Right lobe of liver (tissue), 4 donors: Measurements from ENCODE around the gene FBXL17.

Experiments used
- CTCF ChIP-seq, 4 donors: fragments of 200-600 bp in 3 of 4; fragments of 450-650 bp in 1 of 4; IDR thresholded peaks; one replicate each; pipeline versions ENCODE4 v1.5.1 to v1.8.0; 2016 to 2022; ENCODE audit warnings: antibody characterized with exemption in 4 of 4, mild to moderate bottlenecking in 2 of 4
- POLR2A ChIP-seq: fragments of 450-650 bp; IDR thresholded peaks from one replicate; pipeline ENCODE4 v1.6.1; 2017; ENCODE audit warnings: antibody characterized with exemption, mild to moderate bottlenecking
- donor health status: DM: no; HTN: no; CAD: no.
- donor health status: DM: no; HTN: no; CAD: no.
- donor health status: DM: no; HTN: yes; CAD: no.

DNA sequence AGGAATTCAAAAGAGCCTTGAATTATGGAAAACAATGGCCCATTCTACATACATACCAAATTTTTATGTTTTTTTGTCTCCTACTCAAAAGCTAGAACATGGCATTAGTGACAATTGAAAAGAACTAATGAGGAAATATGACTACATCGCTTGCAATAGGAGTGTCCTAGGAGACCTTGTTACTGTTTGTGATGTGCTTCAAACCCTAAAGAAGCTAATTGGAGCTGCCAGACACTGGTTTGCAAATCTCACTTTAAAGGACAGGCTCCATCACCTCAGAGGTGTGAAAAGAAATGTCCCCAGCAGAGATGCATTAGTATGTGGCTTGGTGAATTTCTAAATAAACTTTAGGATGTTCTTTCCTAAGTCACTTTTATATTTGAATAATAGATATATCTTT is 356.9 kb downstream of the FBXL17 start:
- TF ChIP-seq CTCF (IDR thresholded peaks at IDR 0.05) (no peak), POLR2A (no peak)
